GM19467 (cell line): ENCODE data around the gene FOXN3.
"Not testable (repeated sequence)": the region's sequence is repeated elsewhere in the genome, so short reads cannot be mapped to it uniquely, and the experiment has no call there.

Source experiments
- ATAC-seq: cut with Tn5 transposase; IDR thresholded peaks from one replicate; pipeline ENCODE4 v1.9.1; 2021; ENCODE audit warnings: mild to moderate bottlenecking, moderate library complexity; ENCODE audit not compliant: unreplicated experiment

The FOXN3 gene

DNA sequence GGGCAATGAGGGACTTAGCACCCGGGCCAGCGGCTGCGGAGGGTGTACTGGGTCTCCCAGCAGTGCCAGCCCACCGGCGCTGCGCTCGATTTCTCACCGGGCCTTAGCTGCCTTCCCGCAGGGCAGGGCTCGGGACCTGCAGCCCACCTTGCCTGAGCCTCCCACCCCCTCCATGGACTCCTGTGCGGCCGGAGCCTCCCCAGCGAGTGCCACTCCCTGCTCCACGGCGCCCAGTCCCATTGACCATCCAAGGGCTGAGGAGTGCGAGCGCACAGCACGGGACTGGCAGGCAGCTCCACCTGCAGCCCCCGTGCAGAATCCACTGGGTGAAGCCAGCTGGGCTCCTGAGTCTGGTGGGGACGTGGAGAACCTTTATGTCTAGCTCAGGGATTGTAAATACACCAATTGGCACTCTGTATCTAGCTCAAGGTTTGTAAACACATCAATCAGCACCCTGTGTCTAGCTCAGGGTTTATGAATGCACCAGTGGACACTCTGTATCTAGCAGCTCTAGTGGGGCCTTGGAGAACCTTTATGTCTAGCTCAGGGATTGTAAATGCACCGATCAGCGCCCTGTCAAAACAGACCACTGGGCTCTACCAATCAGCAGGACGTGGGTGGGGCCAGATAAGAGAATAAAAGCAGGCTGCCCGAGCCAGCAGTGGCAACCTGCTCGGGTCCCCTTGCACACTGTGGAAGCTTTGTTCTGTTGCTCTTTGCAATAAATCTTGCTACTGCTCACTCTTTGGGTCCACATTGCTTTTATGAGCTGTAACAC, 305.1 kb downstream of the FOXN3 start:
- ATAC-seq = not testable (repeated sequence)

DNA sequence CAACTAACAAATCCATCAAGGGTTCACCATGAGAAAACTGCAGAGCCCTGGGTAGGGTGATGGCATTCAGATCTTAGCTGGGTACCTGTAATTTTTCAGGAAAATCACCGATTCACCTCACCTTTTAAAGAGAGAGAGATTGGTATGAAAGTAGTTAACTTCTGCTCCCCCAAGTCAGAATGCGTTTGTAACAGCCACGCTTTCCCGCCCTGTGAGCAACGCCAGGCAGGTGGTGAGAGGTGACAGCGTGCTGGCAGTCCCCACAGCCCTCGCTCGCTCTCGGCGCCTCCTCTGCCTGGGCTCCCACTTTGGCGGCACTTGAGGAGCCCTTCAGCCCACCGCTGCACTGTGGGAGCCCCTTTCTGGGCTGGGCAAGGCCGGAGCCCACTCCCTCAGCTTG, 305.8 kb downstream of the FOXN3 start:
- ATAC-seq = not testable (repeated sequence)

DNA sequence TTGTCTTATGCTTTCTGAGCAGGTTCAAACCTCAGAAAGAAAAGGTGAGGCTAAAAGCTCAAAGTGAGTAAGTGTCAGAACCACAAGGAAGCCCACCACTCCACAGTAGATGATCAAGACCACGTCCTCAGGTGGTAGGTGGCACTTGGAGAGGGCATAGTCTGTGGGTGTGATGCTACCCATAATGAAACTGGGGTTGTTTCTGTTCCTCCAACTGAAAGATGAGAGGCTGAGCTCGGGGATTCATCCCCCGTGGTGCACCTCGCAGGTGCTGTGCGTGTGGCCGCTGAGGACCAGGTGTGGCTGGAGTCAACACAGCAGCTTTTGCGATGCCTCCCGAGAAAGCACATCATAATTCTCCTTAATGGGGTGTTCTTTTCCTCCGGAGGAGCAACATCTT, 306.9 kb downstream of the FOXN3 start:
- no peak for ATAC-seq

DNA sequence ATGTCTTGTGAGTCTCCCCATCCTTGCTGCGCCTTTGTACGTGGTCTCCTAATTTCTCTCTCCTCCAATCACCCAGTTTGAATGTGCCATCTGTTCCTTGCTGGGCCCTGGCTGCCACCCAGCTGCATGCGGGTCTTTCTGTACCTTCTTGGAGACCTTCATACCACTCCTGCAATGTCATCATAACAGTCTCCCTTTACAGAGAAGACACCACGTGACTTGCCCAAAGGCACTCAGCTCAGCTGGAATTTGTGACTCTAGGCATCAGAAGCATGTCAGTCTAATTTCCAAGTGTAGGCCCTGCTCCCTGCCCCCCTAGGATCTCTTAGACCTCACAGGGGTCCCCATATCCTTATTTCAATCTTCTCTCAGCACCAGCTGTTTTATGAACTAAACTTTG, 308.4 kb downstream of the FOXN3 start:
- no peak for ATAC-seq

DNA sequence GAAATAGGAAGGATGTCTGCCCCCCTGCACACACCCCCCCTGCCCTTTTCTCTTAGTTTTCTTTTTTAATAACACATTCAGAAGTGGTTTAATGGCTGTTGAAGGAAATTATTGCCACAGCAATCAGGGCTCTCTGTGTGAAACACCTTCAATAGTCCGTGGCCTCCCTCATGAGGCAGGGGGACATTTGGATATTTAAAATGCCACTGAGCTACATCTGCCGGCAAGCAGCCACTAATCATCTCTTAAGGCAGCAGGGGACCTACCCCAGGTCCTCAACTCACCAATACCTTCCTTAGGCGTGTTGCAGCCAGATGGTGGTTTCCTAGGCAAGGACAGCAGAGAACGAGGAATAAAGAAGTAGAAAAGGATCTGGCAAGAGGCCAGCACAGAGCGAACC, 309.4 kb downstream of the FOXN3 start:
- no peak for ATAC-seq
